ENCODE results near the gene KLF6. TPM values are rescaled to one million over a fixed set of nuclear protein-coding genes. Genes with fewer than 3 reads are reported as not detected.

Gene KLF6
- total and polyA plus RNA-seq, 2 donors (not counting 1 experiment from before 2014, with no cell fraction given) = 96.1 to 105 TPM

GRCh38 chr10:3747984-3748383 is 37.0 kb downstream of the KLF6 start:
- H3K4me2 ChIP-seq (ENCODE audit: extremely low read depth, insufficient read depth, low read length) = no peak overlapping the region
- no peak for TF ChIP-seq CTCF (conservative IDR thresholded peaks at IDR 0.05 in 1 of 2, IDR thresholded peaks at IDR 0.05 in 1 of 2; ENCODE audit: low read depth in 1 of 2, low read length in 2 of 2)
- TF ChIP-seq EZH2 (IDR thresholded peaks at IDR 0.05; ENCODE audit: low read length, missing control alignments) = no peak
- H3K9ac ChIP-seq (ENCODE audit: insufficient read depth, low read length) = no peak overlapping the region
- no peak overlapping the region for H3K27ac ChIP-seq (ENCODE audit: insufficient read depth, low read length)
- no peaks in the 10 kb centered on the region for H3K9me3 ChIP-seq (ENCODE audit: control insufficient read depth, insufficient read depth, low read depth, low read length)
- H3K79me2 ChIP-seq (ENCODE audit: control insufficient read depth, insufficient read depth, low read length) = no peaks in the 10 kb centered on the region
- DNase-seq (ENCODE audit: low read depth in 2 of 2) = no peak
- H3K4me3 ChIP-seq (replicated peaks in 1 of 4; ENCODE audit: control extremely low read depth in 1 of 4, insufficient read depth in 1 of 4, low read depth in 3 of 4, low read length in 4 of 4) = no peak overlapping the region
- no peaks in the 10 kb centered on the region for H3K27me3 ChIP-seq (ENCODE audit: control insufficient read depth, insufficient read depth, low read length)
- H2AFZ ChIP-seq (ENCODE audit: low read length) = no peak overlapping the region
- no peaks in the 10 kb centered on the region for H3K36me3 ChIP-seq (ENCODE audit: control insufficient read depth, insufficient read depth, low read length)
- peaks cover 8% of the 10 kb centered on the region for H3K4me1 ChIP-seq (ENCODE audit: control insufficient read depth, extremely low read depth, insufficient read depth, low read length)
- H4K20me1 ChIP-seq (ENCODE audit: control insufficient read depth, extremely low read depth, insufficient read depth, low read length) = no peaks in the 10 kb centered on the region

DNA sequence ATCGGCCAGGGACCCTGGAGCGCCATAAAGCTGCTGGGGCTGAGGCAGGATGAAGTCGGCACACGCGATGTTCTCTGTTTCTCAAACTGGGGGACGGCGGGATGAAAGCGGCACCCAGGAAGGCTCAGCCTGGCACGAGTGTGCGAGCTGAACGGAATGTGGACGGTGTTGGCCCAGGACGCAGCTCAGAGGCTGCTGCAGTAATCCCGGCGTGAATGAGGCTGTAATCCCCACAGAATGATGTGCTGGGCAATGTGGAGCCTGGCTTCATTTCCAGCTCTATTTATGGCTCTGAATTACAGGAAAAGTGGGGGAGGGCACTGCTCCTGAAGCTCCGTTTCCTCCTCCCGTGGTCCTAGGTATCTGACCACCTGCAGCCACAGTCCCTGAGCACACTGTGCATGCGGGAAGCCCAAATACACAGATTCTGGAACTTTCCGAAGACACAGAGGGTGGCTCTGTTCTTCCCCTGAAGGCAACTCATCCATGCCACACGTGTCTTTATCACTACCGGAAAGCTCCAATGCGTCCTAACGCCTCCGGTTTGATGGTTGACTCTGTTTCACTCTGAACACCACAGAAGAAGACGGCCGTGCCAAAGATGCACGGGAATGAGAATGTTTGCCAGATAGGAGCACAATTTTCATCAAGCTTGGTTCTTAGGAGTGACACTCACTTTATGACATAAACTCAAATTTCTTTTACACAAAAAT is 37.6 kb downstream of the KLF6 start:
- TF ChIP-seq CTCF (conservative IDR thresholded peaks at IDR 0.05 in 1 of 2, IDR thresholded peaks at IDR 0.05 in 1 of 2; ENCODE audit: low read depth in 1 of 2, low read length in 2 of 2) (no peak), EZH2 (IDR thresholded peaks at IDR 0.05; ENCODE audit: low read length, missing control alignments) (no peak)
- Histone ChIP-seq H3K27me3 (ENCODE audit: control insufficient read depth, insufficient read depth, low read length) (no peaks in the 10 kb centered on the region), H3K4me1 (ENCODE audit: control insufficient read depth, extremely low read depth, insufficient read depth, low read length) (peaks cover 8% of the 10 kb centered on the region), H2AFZ (ENCODE audit: low read length) (no peak overlapping the region), H4K20me1 (ENCODE audit: control insufficient read depth, extremely low read depth, insufficient read depth, low read length) (no peaks in the 10 kb centered on the region), H3K9me3 (ENCODE audit: control insufficient read depth, insufficient read depth, low read depth, low read length) (no peaks in the 10 kb centered on the region), H3K4me3 (replicated peaks in 1 of 4; ENCODE audit: control extremely low read depth in 1 of 4, insufficient read depth in 1 of 4, low read depth in 3 of 4, low read length in 4 of 4) (no peak overlapping the region), H3K79me2 (ENCODE audit: control insufficient read depth, insufficient read depth, low read length) (no peaks in the 10 kb centered on the region), H3K36me3 (ENCODE audit: control insufficient read depth, insufficient read depth, low read length) (no peaks in the 10 kb centered on the region), H3K27ac (ENCODE audit: insufficient read depth, low read length) (no peak overlapping the region), H3K4me2 (ENCODE audit: extremely low read depth, insufficient read depth, low read length) (no peak overlapping the region), H3K9ac (ENCODE audit: insufficient read depth, low read length) (no peak overlapping the region)
- no peak for DNase-seq (ENCODE audit: low read depth in 2 of 2)

DNA sequence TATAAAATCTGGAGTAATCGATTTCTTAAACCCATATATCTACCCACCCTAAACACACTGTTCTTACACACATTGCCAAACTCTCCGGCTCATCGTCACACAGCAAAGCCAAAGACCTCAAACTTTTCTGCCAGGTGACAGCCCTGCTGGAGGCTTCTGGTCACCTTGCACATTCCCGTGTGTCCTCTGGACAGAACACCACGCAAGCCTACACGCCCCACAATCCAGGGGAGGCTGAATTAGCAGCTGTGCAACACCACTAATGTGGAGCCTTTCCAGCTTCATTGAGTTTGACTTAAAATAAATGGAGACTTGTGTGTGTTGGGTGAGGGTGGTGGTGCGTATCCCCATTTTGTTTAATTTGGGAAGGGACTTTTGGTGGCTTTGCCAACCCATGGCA is 38.4 kb downstream of the KLF6 start:
- TF ChIP-seq EZH2 (IDR thresholded peaks at IDR 0.05; ENCODE audit: low read length, missing control alignments) (no peak), CTCF (conservative IDR thresholded peaks at IDR 0.05 in 1 of 2, IDR thresholded peaks at IDR 0.05 in 1 of 2; ENCODE audit: low read depth in 1 of 2, low read length in 2 of 2) (no peak)
- Histone ChIP-seq H2AFZ (ENCODE audit: low read length) (no peak overlapping the region), H3K4me2 (ENCODE audit: extremely low read depth, insufficient read depth, low read length) (no peak overlapping the region), H3K9me3 (ENCODE audit: control insufficient read depth, insufficient read depth, low read depth, low read length) (no peaks in the 10 kb centered on the region), H3K4me3 (replicated peaks in 1 of 4; ENCODE audit: control extremely low read depth in 1 of 4, insufficient read depth in 1 of 4, low read depth in 3 of 4, low read length in 4 of 4) (no peak overlapping the region), H4K20me1 (ENCODE audit: control insufficient read depth, extremely low read depth, insufficient read depth, low read length) (no peaks in the 10 kb centered on the region), H3K36me3 (ENCODE audit: control insufficient read depth, insufficient read depth, low read length) (no peaks in the 10 kb centered on the region), H3K27ac (ENCODE audit: insufficient read depth, low read length) (no peak overlapping the region), H3K27me3 (ENCODE audit: control insufficient read depth, insufficient read depth, low read length) (no peaks in the 10 kb centered on the region), H3K4me1 (ENCODE audit: control insufficient read depth, extremely low read depth, insufficient read depth, low read length) (peaks cover 8% of the 10 kb centered on the region), H3K79me2 (ENCODE audit: control insufficient read depth, insufficient read depth, low read length) (no peaks in the 10 kb centered on the region), H3K9ac (ENCODE audit: insufficient read depth, low read length) (no peak overlapping the region)
- no peak for DNase-seq (ENCODE audit: low read depth in 2 of 2)

Data from fibroblast of lung (primary cell).